Urinary bladder (tissue), 4 donors: ENCODE results near the gene KREMEN1. TPM values are rescaled to one million over a fixed set of nuclear protein-coding genes. Genes with fewer than 3 reads are reported as not detected.
A peak's percentile ranks its signal among the peaks of the same experiment; 100 is the strongest.
"Not testable (repeated sequence)": the region's sequence is repeated elsewhere in the genome, so short reads cannot be mapped to it uniquely, and the experiment has no call there.

Source experiments
- DNase-seq: peaks from one replicate; pipeline ENCODE4 v3.0.0-alpha.2; 2015; ENCODE audit errors: extremely low spot score
- H3K27ac ChIP-seq: one replicate; pipeline ENCODE4 v1.5.1; 2013; ENCODE audit warnings: low read depth, mild to moderate bottlenecking, moderate library complexity
- H3K36me3 ChIP-seq: one replicate; pipeline ENCODE4 v1.6.1; 2013; ENCODE audit warnings: mild to moderate bottlenecking, moderate library complexity; ENCODE audit not compliant: insufficient read depth
- H3K4me1 ChIP-seq: one replicate; pipeline ENCODE4 v1.6.1; 2013; ENCODE audit warnings: mild to moderate bottlenecking, moderate library complexity; ENCODE audit not compliant: insufficient read depth
- H3K4me3 ChIP-seq: one replicate; pipeline ENCODE4 v1.5.1; 2013; ENCODE audit warnings: low read depth, low read length
- WGBS: extraction: QIAGEN DNeasy Blood & Tissue Kit; methylation state at CpG from one replicate; pipeline ENCODE4 v1.1.7; 2013; 5-methylcytosine and 5-hydroxymethylcytosine counted together
- polyA plus RNA-seq: library from polyadenylated mRNA; stranded (reverse); fragments of 200-250 nt; gene quantifications from one replicate; pipeline ENCODE4 v1.2.3, GENCODE V29; 2013
- total RNA-seq: library from RNA; depleted of rRNA; stranded (reverse); fragments of >200 nt; gene quantifications from one replicate; pipeline ENCODE4 v1.2.3, GENCODE V29; 2014
- donor health status: healthy with polysubstance abuse.
- donor health status: healthy.

KREMEN1 gene
- total and polyA plus RNA-seq, 2 donors: 10.1 to 16.7 TPM

- DNase-seq, H3K4me3 ChIP-seq, H3K4me1 ChIP-seq, H3K27ac ChIP-seq, H3K36me3 ChIP-seq: not testable (repeated sequence)
- WGBS: 93% methylated on average over 4 of the region's 4 CpGs
Measured at GRCh38 chr22:29039684-29040083, 33.2 kb upstream of the KREMEN1 start.

- DNase-seq: peak; percentile 67
- H3K27ac ChIP-seq: no peak overlapping the region
- no peak overlapping the region for H3K4me3 ChIP-seq
- WGBS: 33% methylated on average over 9 of the region's 9 CpGs
- H3K4me1 ChIP-seq: no peaks in the 10 kb centered on the region
- no peaks in the 10 kb centered on the region for H3K36me3 ChIP-seq
Measured at GRCh38 chr22:29040385-29041275, 32.2 kb upstream of the KREMEN1 start.

GRCh38 chr22:29041408-29041807 is 31.4 kb upstream of the KREMEN1 start:
- Histone ChIP-seq H3K4me1 (no peaks in the 10 kb centered on the region), H3K27ac (no peak overlapping the region), H3K4me3 (no peak overlapping the region), H3K36me3 (no peaks in the 10 kb centered on the region)
- WGBS: 45% methylated on average over 2 of the region's 2 CpGs
- no peak for DNase-seq

- Histone ChIP-seq H3K4me3 (no peak overlapping the region), H3K4me1 (no peaks in the 10 kb centered on the region), H3K36me3 (no peaks in the 10 kb centered on the region), H3K27ac (peak overlapping the region; percentile 30)
- WGBS: 75% methylated on average over 7 of the region's 7 CpGs
- no peak for DNase-seq
Measured at GRCh38 chr22:29043906-29044575, 28.8 kb upstream of the KREMEN1 start.

- no peaks in the 10 kb centered on the region for H3K4me1 ChIP-seq
- peaks cover 2% of the 10 kb centered on the region for H3K36me3 ChIP-seq
- H3K27ac ChIP-seq: peak overlapping the region; percentile 11
- no peak for DNase-seq
- no peak overlapping the region for H3K4me3 ChIP-seq
- 68% methylated on average over 13 of the region's 13 CpGs for WGBS
Measured at GRCh38 chr22:29044657-29045176, 28.1 kb upstream of the KREMEN1 start.

GRCh38 chr22:29048822-29049654 is 23.8 kb upstream of the KREMEN1 start:
- Histone ChIP-seq H3K4me3 (no peak overlapping the region), H3K27ac (no peak overlapping the region), H3K4me1 (no peaks in the 10 kb centered on the region), H3K36me3 (peaks cover 5% of the 10 kb centered on the region)
- DNase-seq: no peak
- WGBS: 95% methylated on average over 31 of the region's 31 CpGs

GRCh38 chr22:29049655-29050263 is 23.1 kb upstream of the KREMEN1 start:
- H3K4me1 ChIP-seq: no peaks in the 10 kb centered on the region
- no peak for DNase-seq
- H3K27ac ChIP-seq: no peak overlapping the region
- H3K4me3 ChIP-seq: no peak overlapping the region
- 93% methylated on average over 38 of the region's 38 CpGs for WGBS
- peaks cover 5% of the 10 kb centered on the region for H3K36me3 ChIP-seq

GRCh38 chr22:29050457-29050856 is 22.4 kb upstream of the KREMEN1 start:
- WGBS: 92% methylated on average over 24 of the region's 24 CpGs
- Histone ChIP-seq H3K4me3 (no peak overlapping the region), H3K36me3 (peaks cover 5% of the 10 kb centered on the region), H3K4me1 (no peaks in the 10 kb centered on the region), H3K27ac (no peak overlapping the region)
- DNase-seq: no peak

- peaks cover 5% of the 10 kb centered on the region for H3K36me3 ChIP-seq
- 93% methylated on average over 8 of the region's 8 CpGs for WGBS
- DNase-seq: no peak
Measured at GRCh38 chr22:29053048-29053702, 19.7 kb upstream of the KREMEN1 start.

GRCh38 chr22:29054251-29054767 is 18.5 kb upstream of the KREMEN1 start:
- 87% methylated on average over 10 of the region's 10 CpGs for WGBS
- no peak for DNase-seq
- H3K4me3 ChIP-seq: no peak overlapping the region
- peaks cover 5% of the 10 kb centered on the region for H3K36me3 ChIP-seq
- no peak overlapping the region for H3K27ac ChIP-seq
- no peaks in the 10 kb centered on the region for H3K4me1 ChIP-seq

More at GRCh38 chr22:29053048-29053702, 19.7 kb upstream of the KREMEN1 start:
- H3K4me1 ChIP-seq: no peaks in the 10 kb centered on the region
- no peak overlapping the region for H3K4me3 ChIP-seq
- H3K27ac ChIP-seq: no peak overlapping the region

GRCh38 chr22:29055192-29055830 is 17.5 kb upstream of the KREMEN1 start:
- 60% methylated on average over 14 of the region's 14 CpGs for WGBS
- no peak overlapping the region for H3K27ac ChIP-seq
- no peaks in the 10 kb centered on the region for H3K4me1 ChIP-seq
- no peak overlapping the region for H3K4me3 ChIP-seq
- H3K36me3 ChIP-seq: no peaks in the 10 kb centered on the region
- no peak for DNase-seq

- Histone ChIP-seq H3K4me3 (no peak overlapping the region), H3K27ac (no peak overlapping the region), H3K4me1 (no peaks in the 10 kb centered on the region), H3K36me3 (no peaks in the 10 kb centered on the region)
- 98% methylated on average over 3 of the region's 3 CpGs for WGBS
- DNase-seq: no peak
Measured at GRCh38 chr22:29056472-29056871, 16.4 kb upstream of the KREMEN1 start.
